ENCODE results near the gene EFS. TPM values are rescaled to one million over a fixed set of nuclear protein-coding genes. Genes with fewer than 3 reads are reported as not detected.
"Not testable (repeated sequence)": the region's sequence is repeated elsewhere in the genome, so short reads cannot be mapped to it uniquely, and the experiment has no call there.

Gene EFS
- total RNA-seq, 1 donor from 2014 or later = 17.2 TPM

GRCh38 chr14:23387916-23388882 is 23.2 kb upstream of the EFS start:
- peaks cover 0 to 5% (median under 1%) of the 10 kb centered on the region in 3 donors for H3K27me3 ChIP-seq (ENCODE audit: control insufficient read depth in 3 of 3, insufficient read depth in 3 of 3, low read length in 3 of 3)
- H3K9ac ChIP-seq (ENCODE audit: low read depth in 1 of 3, low read length in 3 of 3) = no peak overlapping the region
- no peak overlapping the region for H3K4me3 ChIP-seq (ENCODE audit: low read length in 3 of 3)
- H3K27ac ChIP-seq (ENCODE audit: low read depth, low read length) = no peak overlapping the region
- no peaks in the 10 kb centered on the region for H3K4me1 ChIP-seq (ENCODE audit: control insufficient read depth in 3 of 3, insufficient read depth in 3 of 3, low read length in 3 of 3)
- peaks cover 2 to 82% (median 62%) of the 10 kb centered on the region in 3 donors for H3K36me3 ChIP-seq (ENCODE audit: control insufficient read depth in 3 of 3, insufficient read depth in 3 of 3, low read length in 3 of 3)
- no peaks in the 10 kb centered on the region for H3K9me3 ChIP-seq (ENCODE audit: control insufficient read depth in 3 of 3, low read length in 3 of 3)

GRCh38 chr14:23386999-23387398 is 22.0 kb upstream of the EFS start:
- Histone ChIP-seq H3K27me3 (ENCODE audit: control insufficient read depth in 3 of 3, insufficient read depth in 3 of 3, low read length in 3 of 3) (peaks cover 0 to 5% (median 0%) of the 10 kb centered on the region in 3 donors), H3K36me3 (ENCODE audit: control insufficient read depth in 3 of 3, insufficient read depth in 3 of 3, low read length in 3 of 3) (peaks cover 0 to 82% (median 60%) of the 10 kb centered on the region in 3 donors), H3K27ac (ENCODE audit: low read depth, low read length) (no peak overlapping the region), H3K4me3 (ENCODE audit: low read length in 3 of 3) (no peak overlapping the region), H3K9ac (ENCODE audit: low read depth in 1 of 3, low read length in 3 of 3) (no peak overlapping the region), H3K9me3 (ENCODE audit: control insufficient read depth in 3 of 3, low read length in 3 of 3) (no peaks in the 10 kb centered on the region), H3K4me1 (ENCODE audit: control insufficient read depth in 3 of 3, insufficient read depth in 3 of 3, low read length in 3 of 3) (no peaks in the 10 kb centered on the region)

GRCh38 chr14:23386266-23386657 is 21.3 kb upstream of the EFS start:
- not testable (repeated sequence) for H3K4me3 ChIP-seq (ENCODE audit: low read length in 3 of 3); H3K9me3 ChIP-seq (ENCODE audit: control insufficient read depth in 3 of 3, low read length in 3 of 3); H3K4me1 ChIP-seq (ENCODE audit: control insufficient read depth in 3 of 3, insufficient read depth in 3 of 3, low read length in 3 of 3); H3K27me3 ChIP-seq (ENCODE audit: control insufficient read depth in 3 of 3, insufficient read depth in 3 of 3, low read length in 3 of 3); H3K9ac ChIP-seq (ENCODE audit: low read depth in 1 of 3, low read length in 3 of 3); H3K27ac ChIP-seq (ENCODE audit: low read depth, low read length)
- H3K36me3 ChIP-seq (ENCODE audit: control insufficient read depth in 3 of 3, insufficient read depth in 3 of 3, low read length in 3 of 3) = peaks cover 0 to 86% (median 60%) of the 10 kb centered on the region in 3 donors

GRCh38 chr14:23385642-23386265 is 20.8 kb upstream of the EFS start:
- Histone ChIP-seq H3K9ac (ENCODE audit: low read depth in 1 of 3, low read length in 3 of 3) (no peak overlapping the region), H3K9me3 (ENCODE audit: control insufficient read depth in 3 of 3, low read length in 3 of 3) (no peaks in the 10 kb centered on the region), H3K27ac (ENCODE audit: low read depth, low read length) (no peak overlapping the region), H3K36me3 (ENCODE audit: control insufficient read depth in 3 of 3, insufficient read depth in 3 of 3, low read length in 3 of 3) (peaks cover 3 to 86% (median 55%) of the 10 kb centered on the region in 3 donors), H3K4me3 (ENCODE audit: low read length in 3 of 3) (no peak overlapping the region), H3K4me1 (ENCODE audit: control insufficient read depth in 3 of 3, insufficient read depth in 3 of 3, low read length in 3 of 3) (no peaks in the 10 kb centered on the region), H3K27me3 (ENCODE audit: control insufficient read depth in 3 of 3, insufficient read depth in 3 of 3, low read length in 3 of 3) (peaks cover 0 to 6% (median 0%) of the 10 kb centered on the region in 3 donors)

- Histone ChIP-seq H3K27ac (ENCODE audit: low read depth, low read length) (no peak overlapping the region), H3K9ac (ENCODE audit: low read depth in 1 of 3, low read length in 3 of 3) (no peak overlapping the region), H3K4me3 (ENCODE audit: low read length in 3 of 3) (no peak overlapping the region), H3K9me3 (ENCODE audit: control insufficient read depth in 3 of 3, low read length in 3 of 3) (no peaks in the 10 kb centered on the region), H3K27me3 (ENCODE audit: control insufficient read depth in 3 of 3, insufficient read depth in 3 of 3, low read length in 3 of 3) (peaks cover 0 to 12% (median 0%) of the 10 kb centered on the region in 3 donors), H3K4me1 (ENCODE audit: control insufficient read depth in 3 of 3, insufficient read depth in 3 of 3, low read length in 3 of 3) (no peaks in the 10 kb centered on the region), H3K36me3 (ENCODE audit: control insufficient read depth in 3 of 3, insufficient read depth in 3 of 3, low read length in 3 of 3) (peaks cover 3 to 86% (median 51%) of the 10 kb centered on the region in 3 donors)
Measured at GRCh38 chr14:23385244-23385641, 20.3 kb upstream of the EFS start.

- Histone ChIP-seq H3K4me3 (ENCODE audit: low read length in 3 of 3) (no peak overlapping the region), H3K9ac (ENCODE audit: low read depth in 1 of 3, low read length in 3 of 3) (no peak overlapping the region), H3K36me3 (ENCODE audit: control insufficient read depth in 3 of 3, insufficient read depth in 3 of 3, low read length in 3 of 3) (peaks cover 3 to 84% (median 47%) of the 10 kb centered on the region in 3 donors), H3K27me3 (ENCODE audit: control insufficient read depth in 3 of 3, insufficient read depth in 3 of 3, low read length in 3 of 3) (peaks cover 0 to 14% (median 0%) of the 10 kb centered on the region in 3 donors), H3K9me3 (ENCODE audit: control insufficient read depth in 3 of 3, low read length in 3 of 3) (no peaks in the 10 kb centered on the region), H3K4me1 (ENCODE audit: control insufficient read depth in 3 of 3, insufficient read depth in 3 of 3, low read length in 3 of 3) (no peaks in the 10 kb centered on the region), H3K27ac (ENCODE audit: low read depth, low read length) (no peak overlapping the region)
Measured at GRCh38 chr14:23384364-23385080, 19.6 kb upstream of the EFS start.

- Histone ChIP-seq H3K9me3 (ENCODE audit: control insufficient read depth in 3 of 3, low read length in 3 of 3) (no peaks in the 10 kb centered on the region), H3K27me3 (ENCODE audit: control insufficient read depth in 3 of 3, insufficient read depth in 3 of 3, low read length in 3 of 3) (peaks cover 0 to 14% (median 0%) of the 10 kb centered on the region in 3 donors), H3K4me3 (ENCODE audit: low read length in 3 of 3) (no peak overlapping the region), H3K9ac (ENCODE audit: low read depth in 1 of 3, low read length in 3 of 3) (no peak overlapping the region), H3K36me3 (ENCODE audit: control insufficient read depth in 3 of 3, insufficient read depth in 3 of 3, low read length in 3 of 3) (peaks cover 3 to 68% (median 33%) of the 10 kb centered on the region in 3 donors), H3K4me1 (ENCODE audit: control insufficient read depth in 3 of 3, insufficient read depth in 3 of 3, low read length in 3 of 3) (no peaks in the 10 kb centered on the region), H3K27ac (ENCODE audit: low read depth, low read length) (no peak overlapping the region)
Measured at GRCh38 chr14:23382731-23383440, 17.9 kb upstream of the EFS start.

GRCh38 chr14:23382276-23382675 is 17.3 kb upstream of the EFS start:
- Histone ChIP-seq H3K4me1 (ENCODE audit: control insufficient read depth in 3 of 3, insufficient read depth in 3 of 3, low read length in 3 of 3) (no peaks in the 10 kb centered on the region), H3K36me3 (ENCODE audit: control insufficient read depth in 3 of 3, insufficient read depth in 3 of 3, low read length in 3 of 3) (peaks cover 3 to 62% (median 27%) of the 10 kb centered on the region in 3 donors), H3K27ac (ENCODE audit: low read depth, low read length) (no peak overlapping the region), H3K27me3 (ENCODE audit: control insufficient read depth in 3 of 3, insufficient read depth in 3 of 3, low read length in 3 of 3) (peaks cover 0 to 11% (median 0%) of the 10 kb centered on the region in 3 donors), H3K9me3 (ENCODE audit: control insufficient read depth in 3 of 3, low read length in 3 of 3) (no peaks in the 10 kb centered on the region), H3K4me3 (ENCODE audit: low read length in 3 of 3) (no peak overlapping the region), H3K9ac (ENCODE audit: low read depth in 1 of 3, low read length in 3 of 3) (no peak overlapping the region)

GRCh38 chr14:23381871-23382270 is 16.9 kb upstream of the EFS start:
- H3K9ac ChIP-seq (ENCODE audit: low read depth in 1 of 3, low read length in 3 of 3) = no peak overlapping the region
- H3K27me3 ChIP-seq (ENCODE audit: control insufficient read depth in 3 of 3, insufficient read depth in 3 of 3, low read length in 3 of 3) = peaks cover 0 to 9% (median 0%) of the 10 kb centered on the region in 3 donors
- H3K36me3 ChIP-seq (ENCODE audit: control insufficient read depth in 3 of 3, insufficient read depth in 3 of 3, low read length in 3 of 3) = peaks cover 3 to 58% (median 25%) of the 10 kb centered on the region in 3 donors
- no peak overlapping the region for H3K27ac ChIP-seq (ENCODE audit: low read depth, low read length)
- H3K9me3 ChIP-seq (ENCODE audit: control insufficient read depth in 3 of 3, low read length in 3 of 3) = no peaks in the 10 kb centered on the region
- no peaks in the 10 kb centered on the region for H3K4me1 ChIP-seq (ENCODE audit: control insufficient read depth in 3 of 3, insufficient read depth in 3 of 3, low read length in 3 of 3)
- no peak overlapping the region for H3K4me3 ChIP-seq (ENCODE audit: low read length in 3 of 3)

Measured in skeletal muscle tissue (tissue), 4 donors.